ENCODE data around the gene SORCS2. TPM values are rescaled to one million over a fixed set of nuclear protein-coding genes. Genes with fewer than 3 reads are reported as not detected.

The SORCS2 gene
- total and polyA plus RNA-seq, 2 of the 4 experiments (the other 2 are of a cell fraction): 0.36 to 0.62 TPM

GRCh38 chr4:7309181-7309580 lies 116.8 kb downstream of the SORCS2 start:
- H3K27me3 ChIP-seq (ENCODE audit: control insufficient read depth, insufficient read depth, low read length): peaks cover 66% of the 10 kb centered on the region
- H3K9me3 ChIP-seq (ENCODE audit: control insufficient read depth, insufficient read depth, low read length): no peaks in the 10 kb centered on the region
- peaks cover 4% of the 10 kb centered on the region; the same call in 1 of the 2 replicates for H3K9me1 ChIP-seq (ENCODE audit: insufficient read depth, low read length)
- H4K20me1 ChIP-seq (ENCODE audit: insufficient read depth, low read length): no peaks in the 10 kb centered on the region
- H3K4ac ChIP-seq (ENCODE audit: low read depth, low read length): no peak overlapping the region
- no peak overlapping the region for H2BK5ac ChIP-seq (ENCODE audit: low read depth, low read length, poor library complexity, severe bottlenecking)
- no peaks in the 10 kb centered on the region for H3K4me1 ChIP-seq (ENCODE audit: control insufficient read depth, insufficient read depth, low read length)
- TF ChIP-seq USF2 (IDR thresholded peaks at IDR 0.05; ENCODE audit: low read depth, low read length) (no peak), MAZ (IDR thresholded peaks at IDR 0.05; ENCODE audit: borderline replicate concordance, low read depth, low read length) (no peak), CHD1 (IDR thresholded peaks at IDR 0.05; ENCODE audit: low read depth, low read length) (no peak), SMC3 (IDR thresholded peaks at IDR 0.05; ENCODE audit: low read depth, low read length) (no peak), RAD21 (IDR thresholded peaks at IDR 0.05; ENCODE audit: low read length) (no peak), RCOR1 (IDR thresholded peaks at IDR 0.05; ENCODE audit: insufficient replicate concordance, low read length) (no peak), POLR2A (IDR thresholded peaks at IDR 0.05; ENCODE audit: low read depth, low read length) (no peak), NFE2L2 (IDR thresholded peaks at IDR 0.05; ENCODE audit: low read depth, low read length) (no peak), RFX5 (IDR thresholded peaks at IDR 0.05; ENCODE audit: low read depth, low read length) (no peak), MXI1 (IDR thresholded peaks at IDR 0.05; ENCODE audit: borderline replicate concordance, low read depth, low read length) (no peak), BHLHE40 (IDR thresholded peaks at IDR 0.05; ENCODE audit: low read depth, low read length) (no peak), CEBPB (IDR thresholded peaks at IDR 0.05; ENCODE audit: low read depth, low read length) (no peak)
- H2AK5ac ChIP-seq (ENCODE audit: low read depth, low read length): no peak overlapping the region
- DNase-seq (no peak), ATAC-seq (ENCODE audit: low read depth) (no peak)
- ChIA-PET POLR2A (ENCODE audit: unreplicated experiment) (interaction anchor here (0.6 kb wide), 1 partner anchor 12 kb away, joined by 3 read pairs; no protein-coding TSS in a partner anchor), CTCF (no interaction called here)
- H3K14ac ChIP-seq (replicated peaks; ENCODE audit: low read depth, low read length): no peak overlapping the region
- dilution Hi-C loops (cut with HindIII; ENCODE audit: low sequenced_read_pairs, unreplicated experiment) (no loop called here), intact Hi-C loops (cut with micrococcal nuclease) (no loop called here), in situ Hi-C loops (cut with MboI; ENCODE audit: low sequenced_read_pairs) (no loop called here)
- H2BK120ac ChIP-seq (ENCODE audit: low read depth, low read length): no peak overlapping the region
- no peak overlapping the region for H2BK15ac ChIP-seq (ENCODE audit: low read depth, low read length)
- no peak overlapping the region for H3K56ac ChIP-seq (ENCODE audit: extremely low read depth, insufficient read depth, low read length)
- no peak overlapping the region for H3K18ac ChIP-seq (ENCODE audit: low read depth, low read length)
- no peak overlapping the region for H3K27ac ChIP-seq (ENCODE audit: insufficient read depth, low read length)
- no peak overlapping the region for H3K4me3 ChIP-seq (ENCODE audit: insufficient read depth, low read depth, low read length)
- H4K8ac ChIP-seq (ENCODE audit: low read depth in 2 of 2, low read length in 2 of 2): no peak overlapping the region
- H3K36me3 ChIP-seq (ENCODE audit: control insufficient read depth, insufficient read depth, low read length): no peaks in the 10 kb centered on the region
- BruUV-seq (replicated peaks): no TSS peak
- H3K79me1 ChIP-seq (ENCODE audit: low read depth in 1 of 2, low read length in 2 of 2): no peaks in the 10 kb centered on the region
- no peak overlapping the region for H3K23ac ChIP-seq (ENCODE audit: low read depth, low read length)
- H2AFZ ChIP-seq (replicated peaks; ENCODE audit: low read length, poor library complexity): no peak overlapping the region
- WGBS, 2 experiments (ENCODE audit: extremely low coverage in 2 of 2, insufficient read length in 1 of 2): 63% methylated on average over 6 of the region's 13 CpGs; no CpG with 5 or more reads in 1 of the 2 experiments
- no peak overlapping the region for H4K5ac ChIP-seq (ENCODE audit: low read depth, low read length)
- no peak overlapping the region for H2AK9ac ChIP-seq (replicated peaks; ENCODE audit: low read depth, low read length, poor library complexity)
- no peak overlapping the region for H3K4me2 ChIP-seq (ENCODE audit: low read depth, low read length)
- no peak overlapping the region for H3K9ac ChIP-seq (ENCODE audit: low read depth, low read length)
- no peak overlapping the region for H2BK20ac ChIP-seq (ENCODE audit: low read depth, low read length)
- no peak overlapping the region for H4K91ac ChIP-seq (ENCODE audit: insufficient read depth, low read depth, low read length)
